CD14-positive monocyte (primary cell): ENCODE measurements around the gene ARID4B. TPM values are rescaled to one million over a fixed set of nuclear protein-coding genes. Genes with fewer than 3 reads are reported as not detected.

Experiments used
- DNase-seq, 3 donors: peaks; one replicate each; pipeline ENCODE4 v3.0.0-alpha.2; 2011 to 2022
- H2AFZ ChIP-seq: 2 replicates; pipeline ENCODE4 v1.6.0; 2012; ENCODE audit warnings: mild to moderate bottlenecking, low read depth, low read length, inconsistent platforms; ENCODE audit not compliant: insufficient read depth, poor library complexity, severe bottlenecking
- H3K27ac ChIP-seq, 2 donors: 1 replicate in 1 of 2; 2 replicates in 1 of 2; pipeline ENCODE4 v1.5.1; 2012 to 2013; ENCODE audit warnings: low read length in 2 of 2, control low read depth in 1 of 2, inconsistent platforms in 1 of 2, low read depth in 1 of 2, mild to moderate bottlenecking in 1 of 2
- H3K27me3 ChIP-seq, 2 donors: one replicate each; pipeline versions ENCODE4 v1.6.0 to v1.6.1; 2011 to 2013; ENCODE audit warnings: low read length in 2 of 2; ENCODE audit not compliant: control insufficient read depth in 2 of 2, insufficient read depth in 2 of 2
- H3K36me3 ChIP-seq, 2 donors: replicated peaks in 1 of 2; 1 replicate in 1 of 2; 2 replicates in 1 of 2; pipeline versions ENCODE4 v1.5.1 to v1.6.1; 2012 to 2013; ENCODE audit warnings: low read length in 2 of 2, control low read depth in 1 of 2, inconsistent platforms in 1 of 2, mild to moderate bottlenecking in 1 of 2; ENCODE audit not compliant: insufficient read depth in 2 of 2, control insufficient read depth in 1 of 2
- H3K4me1 ChIP-seq, 2 donors: 1 replicate in 1 of 2; 2 replicates in 1 of 2; pipeline versions ENCODE4 v1.5.1 to v1.6.1; 2012 to 2013; ENCODE audit warnings: low read length in 2 of 2, control low read depth in 1 of 2, inconsistent platforms in 1 of 2, mild to moderate bottlenecking in 1 of 2, moderate library complexity in 1 of 2; ENCODE audit not compliant: insufficient read depth in 2 of 2, control insufficient read depth in 1 of 2
- H3K4me2 ChIP-seq: replicated peaks from 2 replicates; pipeline ENCODE3; 2012; ENCODE audit warnings: low read length, moderate library complexity, mild to moderate bottlenecking; ENCODE audit not compliant: poor library complexity, severe bottlenecking; ENCODE audit errors: extremely low read depth
- H3K4me3 ChIP-seq, 3 experiments: fragments of 200-600 bp in 1 of 3; sonication (generic) in 1 of 3; replicated peaks in 1 of 3; 1 replicate in 2 of 3; 2 replicates in 1 of 3; pipeline ENCODE4 v1.5.1; 2011 to 2013; ENCODE audit warnings: low read length in 3 of 3, mild to moderate bottlenecking in 3 of 3, control low read depth in 2 of 3, low read depth in 2 of 3, inconsistent platforms in 1 of 3, moderate library complexity in 1 of 3
- H3K79me2 ChIP-seq: 2 replicates; pipeline ENCODE4 v1.6.0; 2012; ENCODE audit warnings: mild to moderate bottlenecking, control low read depth, inconsistent platforms, low read length, moderate library complexity; ENCODE audit not compliant: insufficient read depth
- H3K9ac ChIP-seq: 2 replicates; pipeline ENCODE4 v1.6.0; 2017; ENCODE audit warnings: low read length, mild to moderate bottlenecking; ENCODE audit not compliant: insufficient read depth, poor library complexity, severe bottlenecking
- H3K9me3 ChIP-seq, 2 donors: replicated peaks in 1 of 2; 1 replicate in 1 of 2; 2 replicates in 1 of 2; pipeline versions ENCODE4 v1.5.1 to v1.6.1; 2012 to 2013; ENCODE audit warnings: low read length in 2 of 2, control low read depth in 1 of 2; ENCODE audit not compliant: control insufficient read depth in 1 of 2, insufficient read depth in 1 of 2
- H4K20me1 ChIP-seq: 2 replicates; pipeline ENCODE4 v1.6.0; 2012; ENCODE audit warnings: mild to moderate bottlenecking, low read length, control low read depth, moderate library complexity; ENCODE audit not compliant: insufficient read depth
- H3K27ac Mint-ChIP-seq, 7 donors: one replicate each; pipeline ENCODE4 v1.8.0; 2020; ENCODE audit warnings: mild to moderate bottlenecking in 7 of 7, mixed read lengths in 7 of 7, moderate library complexity in 6 of 7, inconsistent platforms in 2 of 7
- H3K27me3 Mint-ChIP-seq, 3 donors: one replicate each; pipeline ENCODE4 v1.8.0; 2021 to 2022; ENCODE audit warnings: low read depth in 3 of 3, mild to moderate bottlenecking in 3 of 3, mixed read lengths in 3 of 3, moderate library complexity in 3 of 3, inconsistent platforms in 1 of 3
- H3K36me3 Mint-ChIP-seq, 2 donors: one replicate each; pipeline ENCODE4 v1.8.0; 2020; ENCODE audit warnings: mixed read lengths in 2 of 2, inconsistent platforms in 1 of 2, mild to moderate bottlenecking in 1 of 2
- H3K4me1 Mint-ChIP-seq: one replicate; pipeline ENCODE4 v1.8.0; 2020; ENCODE audit warnings: mild to moderate bottlenecking, mixed read lengths
- H3K4me3 Mint-ChIP-seq, 2 donors: one replicate each; pipeline ENCODE4 v1.8.0; 2020; ENCODE audit warnings: mild to moderate bottlenecking in 2 of 2, mixed read lengths in 2 of 2, moderate library complexity in 1 of 2
- H3K9me3 Mint-ChIP-seq, 7 donors: one replicate each; pipeline ENCODE4 v1.8.0; 2020 to 2022; ENCODE audit warnings: mixed read lengths in 7 of 7, mild to moderate bottlenecking in 6 of 7, moderate library complexity in 6 of 7, inconsistent platforms in 2 of 7
- CTCF ChIP-seq: fragments of 200-600 bp; IDR thresholded peaks from one replicate; pipeline ENCODE4 v1.8.0; 2022; ENCODE audit warnings: antibody characterized with exemption, mild to moderate bottlenecking
- WGBS: methylation state at CpG from one replicate; pipeline ENCODE4 v1.1.5; 2013; ENCODE audit warnings: missing lambda C conversion rate; ENCODE audit not compliant: insufficient coverage; 5-methylcytosine and 5-hydroxymethylcytosine counted together
- intact Hi-C, 2 donors: fragments of 100-400 bp; cut with micrococcal nuclease; formaldehyde crosslinking; loops; one replicate each; pipeline versions ENCODE4 v1.15.0 to v1.15.1; 2023
- polyA plus RNA-seq, 3 donors: library from polyadenylated mRNA; depleted of rRNA in 1 of 3; unstranded in 2 of 3; stranded (reverse) in 1 of 3; fragments of 300-500 nt in 2 of 3; fragments of >200 nt in 1 of 3; fragmentation: Illumina TruSeq in 2 of 3; gene quantifications; 1 replicate in 2 of 3; 2 replicates in 1 of 3; pipeline ENCODE4 v1.2.3, GENCODE V29; 2012 to 2021

ARID4B gene
- polyA plus RNA-seq, 3 donors, result 9.3 to 15.4 (median 11.1) TPM

GRCh38 chr1:235127203-235127602, 200.8 kb downstream of the ARID4B start:
- Mint-ChIP-seq H3K27me3 (no peaks in the 10 kb centered on the region), H3K9me3 (no peaks in the 10 kb centered on the region), H3K27ac (peak overlapping the region in 1 of 7 donors; percentile 97), H3K36me3 (peaks cover 21 to 44% of the 10 kb centered on the region in 2 donors), H3K4me1 (peaks cover 29% of the 10 kb centered on the region), H3K4me3 (peak overlapping the region; percentile 94 to 96)
- Histone ChIP-seq H3K4me3 (peak overlapping the region; percentile 86 to 96 (median 89)), H3K4me1 (peaks cover 20 to 28% of the 10 kb centered on the region in 2 donors), H4K20me1 (peaks cover 56% of the 10 kb centered on the region), H3K27ac (peak overlapping the region in 1 of 2 donors; percentile 96), H3K36me3 (peaks cover 9 to 39% of the 10 kb centered on the region in 2 donors), H3K79me2 (peaks cover 65% of the 10 kb centered on the region), H3K9ac (peak overlapping the region; percentile 95), H3K9me3 (no peaks in the 10 kb centered on the region), H3K4me2 (peak overlapping the region; percentile 97), H2AFZ (no peak overlapping the region), H3K27me3 (no peaks in the 10 kb centered on the region)
- no peak for DNase-seq
- no peak for TF ChIP-seq CTCF
- no CpG with 5 or more reads among the region's 4 CpGs for WGBS
- intact Hi-C loops, result loop anchor here (5.0 to 10.0 kb wide), 2 partner anchors 35 to 198 kb away; partner anchors contain the start of genes ARID4B (in 1 of the 2), GGPS1 (in 1 of the 2) and RBM34 (in 1 of the 2)

GRCh38 chr1:235124665-235125064, 203.3 kb downstream of the ARID4B start:
- Histone ChIP-seq H3K27ac (no peak overlapping the region), H3K9ac (no peak overlapping the region), H3K4me1 (peaks cover 20 to 28% of the 10 kb centered on the region in 2 donors), H3K4me2 (no peak overlapping the region), H2AFZ (no peak overlapping the region), H4K20me1 (peaks cover 78% of the 10 kb centered on the region), H3K79me2 (peaks cover 87% of the 10 kb centered on the region), H3K4me3 (no peak overlapping the region), H3K9me3 (no peaks in the 10 kb centered on the region), H3K27me3 (no peaks in the 10 kb centered on the region), H3K36me3 (peaks cover 16 to 49% of the 10 kb centered on the region in 2 donors)
- no peak for TF ChIP-seq CTCF
- Mint-ChIP-seq H3K4me1 (peaks cover 29% of the 10 kb centered on the region), H3K27me3 (peaks cover 0 to 1% (median 0%) of the 10 kb centered on the region in 3 donors), H3K27ac (no peak overlapping the region), H3K36me3 (peaks cover 32 to 56% of the 10 kb centered on the region in 2 donors), H3K9me3 (no peaks in the 10 kb centered on the region), H3K4me3 (no peak overlapping the region)
- DNase-seq, result no peak
- no CpG with 5 or more reads among the region's 1 CpG for WGBS
- intact Hi-C loops, result loop anchor here (5.0 to 10.0 kb wide), 2 partner anchors 38 to 200 kb away; partner anchors contain the start of genes ARID4B (in 1 of the 2), GGPS1 (in 1 of the 2) and RBM34 (in 1 of the 2)
